Colonic mucosa (tissue), 4 donors: ENCODE data around the gene ICAM1. TPM values are rescaled to one million over a fixed set of nuclear protein-coding genes. Genes with fewer than 3 reads are reported as not detected.
A peak's percentile ranks its signal among the peaks of the same experiment; 100 is the strongest.

ENCODE experiments used
- DNase-seq: peaks from one replicate; pipeline ENCODE4 v3.0.0-alpha.2; 2020
- H3K27ac ChIP-seq: fragments of 200-600 bp; one replicate; pipeline ENCODE4 v1.8.0; 2021
- H3K27me3 ChIP-seq: fragments of 200-600 bp; one replicate; pipeline ENCODE4 v1.8.0; 2021
- H3K36me3 ChIP-seq: fragments of 200-600 bp; one replicate; pipeline ENCODE4 v1.8.0; 2021
- H3K4me1 ChIP-seq: fragments of 200-600 bp; one replicate; pipeline ENCODE4 v1.8.0; 2021; ENCODE audit warnings: mild to moderate bottlenecking
- H3K4me3 ChIP-seq: fragments of 200-600 bp; one replicate; pipeline ENCODE4 v1.8.0; 2021
- H3K9ac ChIP-seq, 2 donors: one replicate each; pipeline ENCODE4 v1.7.0; 2013; ENCODE audit warnings: control low read depth in 2 of 2, low read depth in 2 of 2, low read length in 2 of 2
- H3K9me3 ChIP-seq: fragments of 200-600 bp; one replicate; pipeline ENCODE4 v1.8.0; 2021
- CTCF ChIP-seq: fragments of 200-600 bp; IDR thresholded peaks from one replicate; pipeline ENCODE4 v1.8.0; 2022; ENCODE audit warnings: antibody characterized with exemption, mild to moderate bottlenecking
- intact Hi-C: fragments of 100-400 bp; cut with DNase I; formaldehyde crosslinking; loops from one replicate; pipeline ENCODE4 v1.14.1; 2022
- total RNA-seq, 2 donors: library from RNA; stranded (reverse); fragmentation: NEBNext Ultra II Directional in 1 of 2; extraction: Animal tissue kit (Norgen Biotek cat#: 25700) in 1 of 2; gene quantifications; one replicate each; pipeline ENCODE4 v1.2.1, GENCODE V29; 2021
- donor health status: healthy.
- donor health status: DM: no; HTN: no; CAD: no.
- donor health status: DM: no; HTN: no; CAD: no.

ICAM1 gene
- total RNA-seq, 2 donors from 2014 or later: 3.5 to 13.1 TPM

GRCh38 chr19:10266706-10267105 is 4.2 kb upstream of the ICAM1 start:
- Histone ChIP-seq H3K27me3 (no peaks in the 10 kb centered on the region), H3K9me3 (no peaks in the 10 kb centered on the region), H3K4me3 (no peak overlapping the region), H3K36me3 (no peaks in the 10 kb centered on the region), H3K9ac (no peak overlapping the region), H3K27ac (no peak overlapping the region), H3K4me1 (no peaks in the 10 kb centered on the region)
- intact Hi-C loops: loop anchor here (5.0 kb wide), 1 partner anchor 66 kb away; the partner anchor contains the start of gene RAVER1
- TF ChIP-seq CTCF: no peak
- DNase-seq: no peak

GRCh38 chr19:10268071-10268470 is 2.8 kb upstream of the ICAM1 start:
- no peak overlapping the region for H3K27ac ChIP-seq
- H3K9ac ChIP-seq: peak overlapping the region in 1 of 2 donors; percentile 24
- no peak for TF ChIP-seq CTCF
- H3K4me1 ChIP-seq: no peaks in the 10 kb centered on the region
- H3K36me3 ChIP-seq: no peaks in the 10 kb centered on the region
- DNase-seq: no peak
- intact Hi-C loops: loop anchor here (5.0 kb wide), 1 partner anchor 64 kb away; the partner anchor contains the start of gene RAVER1
- H3K9me3 ChIP-seq: no peaks in the 10 kb centered on the region
- no peak overlapping the region for H3K4me3 ChIP-seq
- H3K27me3 ChIP-seq: no peaks in the 10 kb centered on the region

GRCh38 chr19:10269333-10270179 is 1.4 kb upstream of the ICAM1 start:
- no peaks in the 10 kb centered on the region for H3K27me3 ChIP-seq
- intact Hi-C loops: loop anchor here (1.0 to 5.0 kb wide), 2 partner anchors 63 to 121 kb away; partner anchors contain the start of gene RAVER1
- H3K4me3 ChIP-seq: peak overlapping the region; percentile 37
- no peaks in the 10 kb centered on the region for H3K36me3 ChIP-seq
- peaks cover 3% of the 10 kb centered on the region for H3K4me1 ChIP-seq
- TF ChIP-seq CTCF: peak; percentile 88
- peak; percentile 92 for DNase-seq
- no peaks in the 10 kb centered on the region for H3K9me3 ChIP-seq
- peak overlapping the region; percentile 63 to 78 for H3K9ac ChIP-seq
- H3K27ac ChIP-seq: peak overlapping the region; percentile 81

GRCh38 chr19:10270180-10270615 is 722 bp upstream of the ICAM1 start:
- Histone ChIP-seq H3K9ac (peak overlapping the region; percentile 63 to 78), H3K9me3 (no peaks in the 10 kb centered on the region), H3K36me3 (no peaks in the 10 kb centered on the region), H3K27me3 (no peaks in the 10 kb centered on the region), H3K27ac (peak overlapping the region; percentile 81), H3K4me1 (peaks cover 9% of the 10 kb centered on the region), H3K4me3 (peak overlapping the region; percentile 37)
- TF ChIP-seq CTCF: no peak
- DNase-seq: peak; percentile 67
- intact Hi-C loops: no loop called here

GRCh38 chr19:10271543-10272086 is 695 bp downstream of the ICAM1 start:
- H3K27me3 ChIP-seq: no peaks in the 10 kb centered on the region
- peak overlapping the region; percentile 63 to 78 for H3K9ac ChIP-seq
- intact Hi-C loops: no loop called here
- no peaks in the 10 kb centered on the region for H3K9me3 ChIP-seq
- TF ChIP-seq CTCF: no peak
- peak overlapping the region; percentile 37 for H3K4me3 ChIP-seq
- H3K4me1 ChIP-seq: peaks cover 9% of the 10 kb centered on the region
- peak overlapping the region; percentile 81 for H3K27ac ChIP-seq
- no peaks in the 10 kb centered on the region for H3K36me3 ChIP-seq
- peak; percentile 45 for DNase-seq
